ENCODE measurements around the gene GAS7. TPM values are rescaled to one million over a fixed set of nuclear protein-coding genes. Genes with fewer than 3 reads are reported as not detected.

The GAS7 gene
- total and polyA plus RNA-seq, 8 donors, result 30.4 to 83.4 (median 40.1) TPM

- Histone ChIP-seq H3K36me3 (no peaks in the 10 kb centered on the region), H3K9me3 (peaks cover 0 to 21% of the 10 kb centered on the region in 2 donors), H3K27me3 (peaks cover 1 to 17% of the 10 kb centered on the region in 2 donors), H3K4me1 (peaks cover 0 to 8% of the 10 kb centered on the region in 2 donors), H3K27ac (peak overlapping the region in 1 of 2 donors; percentile 26), H3K4me3 (no peak overlapping the region)
- ATAC-seq (no peak), DNase-seq (no peak)
- no peak for TF ChIP-seq CTCF (IDR thresholded peaks at IDR 0.05)
- intact Hi-C loops (cut with DNase I), result loop anchor here in 1 of 2 donors (10.0 kb wide), 1 partner anchor 68 kb away; no protein-coding TSS in a partner anchor
Measured at GRCh38 chr17:10192461-10192860, 5.9 kb downstream of the GAS7 start.

- Histone ChIP-seq H3K9me3 (peaks cover 0 to 1% of the 10 kb centered on the region in 2 donors), H3K27ac (no peak overlapping the region), H3K27me3 (no peaks in the 10 kb centered on the region), H3K4me3 (no peak overlapping the region), H3K36me3 (no peaks in the 10 kb centered on the region), H3K4me1 (no peaks in the 10 kb centered on the region)
- ATAC-seq (no peak), DNase-seq (no peak)
- intact Hi-C loops (cut with DNase I), result no loop called here
- TF ChIP-seq CTCF (IDR thresholded peaks at IDR 0.05), result no peak
Measured at GRCh38 chr17:10187456-10187855, 10.9 kb downstream of the GAS7 start.

DNA sequence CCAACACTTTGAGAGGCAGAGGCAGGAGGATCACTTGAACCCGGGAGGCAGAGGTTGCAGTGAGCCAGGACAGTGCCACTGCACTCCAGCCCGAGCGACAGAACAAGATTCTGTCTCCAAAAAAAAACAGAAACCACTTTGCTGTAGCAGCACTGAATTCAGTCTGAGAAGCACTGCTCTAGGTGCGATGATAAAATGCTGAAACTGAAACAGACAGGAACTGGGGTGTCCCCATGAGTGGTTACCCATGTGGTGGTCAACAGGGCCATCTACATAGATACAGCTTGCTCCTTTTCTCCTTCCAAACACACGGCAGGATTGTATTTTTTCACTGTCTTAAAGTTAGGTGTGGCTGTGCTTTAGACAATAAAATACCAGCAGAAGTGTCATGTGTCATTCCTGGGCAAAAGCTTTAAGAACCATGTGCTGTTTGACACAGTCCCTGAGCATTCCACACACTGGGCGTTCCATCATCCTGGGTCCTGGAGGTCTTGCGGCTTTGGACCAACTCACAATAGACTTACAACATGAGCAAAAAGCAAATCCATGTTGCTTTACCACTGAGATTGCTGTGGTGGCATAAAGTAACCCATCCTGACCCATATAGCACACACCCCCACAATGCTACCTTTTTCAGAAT lies 11.5 kb downstream of the GAS7 start:
- Histone ChIP-seq H3K4me1 (no peaks in the 10 kb centered on the region), H3K27ac (no peak overlapping the region), H3K36me3 (no peaks in the 10 kb centered on the region), H3K9me3 (no peaks in the 10 kb centered on the region), H3K27me3 (no peaks in the 10 kb centered on the region), H3K4me3 (no peak overlapping the region)
- ATAC-seq, result no peak
- TF ChIP-seq CTCF (IDR thresholded peaks at IDR 0.05), result no peak
- intact Hi-C loops (cut with DNase I), result no loop called here
- DNase-seq, result no peak

- no peaks in the 10 kb centered on the region for H3K9me3 ChIP-seq
- H3K4me3 ChIP-seq, result no peak overlapping the region
- H3K4me1 ChIP-seq, result peaks cover 0 to 5% of the 10 kb centered on the region in 2 donors
- ATAC-seq (no peak), DNase-seq (no peak)
- intact Hi-C loops (cut with DNase I), result no loop called here
- H3K27me3 ChIP-seq, result no peaks in the 10 kb centered on the region
- no peaks in the 10 kb centered on the region for H3K36me3 ChIP-seq
- TF ChIP-seq CTCF (IDR thresholded peaks at IDR 0.05), result no peak
- H3K27ac ChIP-seq, result no peak overlapping the region
Measured at GRCh38 chr17:10183931-10184930, 14.2 kb downstream of the GAS7 start.

DNA sequence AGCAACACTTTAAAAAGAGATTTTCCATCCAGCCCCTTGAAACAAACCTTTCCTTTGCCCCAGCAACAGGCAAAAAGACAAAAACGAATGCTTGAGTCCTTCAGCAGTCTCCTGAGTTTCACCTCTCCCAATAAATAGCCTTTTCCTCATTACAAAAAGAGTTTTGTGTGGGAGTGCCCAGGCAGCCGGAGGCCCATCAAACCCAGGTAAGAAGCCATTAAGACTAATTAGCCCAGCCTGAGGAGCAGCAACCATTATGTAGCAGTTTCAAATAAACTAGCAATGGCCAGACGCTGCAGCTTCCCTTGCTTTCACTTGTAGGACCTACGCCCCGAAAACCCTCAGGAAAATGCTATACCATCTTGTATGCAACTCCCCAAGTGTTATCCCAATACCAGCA lies 15.6 kb downstream of the GAS7 start:
- ATAC-seq (no peak), DNase-seq (no peak)
- Histone ChIP-seq H3K27me3 (no peaks in the 10 kb centered on the region), H3K9me3 (no peaks in the 10 kb centered on the region), H3K27ac (no peak overlapping the region), H3K36me3 (no peaks in the 10 kb centered on the region), H3K4me3 (no peak overlapping the region), H3K4me1 (peaks cover 0 to 18% of the 10 kb centered on the region in 2 donors)
- intact Hi-C loops (cut with DNase I), result no loop called here
- no peak for TF ChIP-seq CTCF (IDR thresholded peaks at IDR 0.05)
